ENCODE measurements around the gene WNT3A.
A peak's percentile ranks its signal among the peaks of the same experiment; 100 is the strongest.

WNT3A gene

DNA sequence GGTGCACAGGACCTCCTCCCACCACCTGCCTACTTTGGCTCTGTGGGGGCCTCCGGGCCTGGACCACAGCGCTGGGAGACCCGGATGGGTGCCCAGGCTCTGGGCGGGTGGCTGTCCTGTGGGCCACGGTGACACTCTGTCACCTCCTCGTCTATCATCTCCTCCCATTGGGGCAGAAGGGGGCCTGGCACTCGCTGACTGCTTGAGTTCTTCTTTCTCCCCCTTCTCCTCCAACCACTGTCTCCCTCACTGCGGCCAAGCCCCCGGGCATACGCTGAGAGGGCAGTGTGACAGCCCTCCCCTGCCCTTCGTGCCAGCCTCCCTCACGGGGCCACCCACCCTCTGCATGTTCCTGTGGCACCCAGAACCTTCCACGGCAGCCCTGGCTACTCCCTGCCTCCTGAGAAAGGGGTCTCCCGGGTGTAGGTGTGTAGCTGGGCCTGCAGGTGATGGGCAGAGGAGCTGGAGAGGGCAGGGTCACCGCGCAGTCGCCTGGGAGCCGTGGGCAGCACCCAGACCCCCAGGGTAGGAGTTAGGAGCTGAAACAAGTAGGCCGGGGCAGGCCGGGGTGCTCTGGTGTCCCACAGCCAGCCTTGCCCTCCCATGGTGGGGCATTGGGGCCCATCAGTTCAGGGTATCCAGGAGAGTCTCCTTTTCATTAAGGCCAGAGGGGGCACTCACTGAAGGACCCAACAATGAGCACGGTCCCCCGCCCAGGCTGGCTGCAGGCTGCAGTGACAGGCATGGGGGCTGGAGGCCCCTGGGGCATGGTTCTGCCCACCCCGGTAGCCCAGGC lies 66.5 kb downstream of the WNT3A start:
- DNase-seq = no peak

- DNase-seq = no peak
These were observed 67.2 kb downstream of the WNT3A start for GRCh38 chr1:228073857-228074545.

DNA sequence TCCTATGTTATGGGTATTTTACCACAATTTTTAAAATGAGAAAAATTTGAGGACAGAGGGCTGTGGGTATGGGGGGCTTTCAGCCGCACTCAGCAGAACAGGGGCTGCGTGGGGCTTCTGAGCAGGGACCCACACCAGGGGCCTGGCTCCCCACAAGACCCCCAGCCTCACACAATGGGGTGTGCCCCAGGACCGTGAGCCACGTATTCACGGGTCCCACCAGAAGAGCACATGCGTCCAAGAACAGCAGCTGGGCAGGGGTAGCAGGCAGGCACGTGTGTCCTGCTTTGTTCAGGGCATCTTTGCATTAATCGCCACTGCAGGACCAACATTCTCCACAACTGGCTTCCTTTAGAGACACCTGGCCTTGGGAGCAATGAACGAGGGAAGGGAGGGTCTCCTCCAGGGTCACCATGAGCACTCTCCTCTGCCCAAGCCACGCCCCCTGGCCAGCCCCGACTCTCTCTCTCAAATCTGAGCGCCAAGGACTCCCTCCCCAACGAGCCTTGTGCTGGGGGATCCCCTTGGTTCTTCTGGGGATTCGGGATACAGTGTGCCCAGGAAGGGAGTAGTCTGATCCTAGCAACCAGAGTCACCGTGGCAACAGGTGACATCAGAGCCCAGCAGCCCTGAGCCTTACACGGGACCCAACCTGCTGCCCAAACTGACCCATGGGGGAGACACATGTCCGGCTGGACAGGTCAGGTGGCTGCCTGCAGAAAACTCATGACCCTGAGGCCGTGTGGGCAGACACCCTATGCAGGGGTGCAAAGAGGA lies 68.3 kb downstream of the WNT3A start:
- DNase-seq = no peak

- no peak for DNase-seq
These were observed 69.0 kb downstream of the WNT3A start for GRCh38 chr1:228075801-228076271.

DNA sequence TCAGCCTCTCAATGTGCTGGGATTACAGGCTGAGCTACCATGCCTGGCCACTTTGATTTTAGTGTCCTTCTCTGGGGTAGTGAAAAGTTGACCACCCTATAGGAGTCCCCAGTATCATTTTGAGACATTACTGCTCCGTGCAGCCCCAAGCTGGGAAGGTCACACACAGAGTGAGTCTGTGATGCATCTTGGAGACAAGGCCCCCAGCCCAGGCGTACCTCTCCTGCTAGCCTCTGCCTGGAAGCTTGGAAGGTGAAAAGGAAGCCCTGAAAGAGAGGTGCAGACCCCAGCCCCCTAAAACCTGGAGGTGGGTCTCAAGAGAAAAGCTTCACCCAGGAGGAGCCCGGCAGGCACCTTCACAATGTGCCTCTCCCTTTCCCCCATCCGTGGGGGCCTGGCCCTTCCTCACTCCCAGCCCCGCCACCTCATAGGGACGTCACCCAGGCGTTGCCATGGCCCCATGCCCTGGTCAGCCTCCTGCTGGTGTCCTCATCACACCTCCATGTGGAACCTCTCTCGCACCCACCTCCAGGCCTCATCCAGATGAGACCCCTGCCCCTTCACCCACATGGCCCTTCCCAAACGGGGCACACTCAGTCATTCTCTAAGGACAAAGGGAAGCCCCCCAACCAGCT lies 70.1 kb downstream of the WNT3A start:
- no peak for DNase-seq

DNA sequence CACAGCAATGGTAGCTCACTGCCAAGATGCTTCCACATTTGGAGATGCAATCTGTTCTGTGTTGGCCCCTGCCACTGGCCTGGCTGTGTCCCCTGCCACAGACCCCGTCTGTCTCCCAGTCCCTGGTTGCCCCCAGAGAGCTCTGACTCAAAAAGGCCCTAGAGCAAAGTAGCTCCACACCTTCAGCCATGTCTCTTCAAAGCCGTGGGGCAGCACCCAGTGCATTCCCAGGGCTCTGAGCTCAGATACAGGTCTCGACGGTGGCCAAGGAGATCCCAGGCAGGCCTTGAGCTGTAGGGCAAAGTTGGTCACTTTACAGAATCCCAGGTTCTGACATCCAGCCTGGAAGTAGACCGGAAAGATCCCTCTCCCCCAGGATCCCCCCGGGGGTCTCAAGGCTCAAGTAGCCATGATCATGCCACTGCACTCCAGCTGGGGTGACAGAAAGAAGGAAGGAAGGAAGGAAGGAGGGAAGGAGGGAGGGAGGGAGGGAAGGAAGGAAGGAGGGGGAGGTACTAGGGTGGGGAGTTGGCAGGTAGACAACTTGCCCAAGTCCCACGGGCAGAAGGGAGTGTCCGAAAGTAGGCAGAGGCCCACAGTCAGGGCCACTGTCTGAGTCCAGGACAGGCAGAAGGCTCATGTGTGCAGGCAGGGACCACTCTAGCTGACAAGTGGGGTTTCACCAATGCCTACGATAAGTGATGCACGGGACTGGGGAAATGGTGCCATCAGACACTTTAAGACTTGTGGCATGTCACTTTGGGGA lies 71.0 kb downstream of the WNT3A start:
- DNase-seq = no peak

DNA sequence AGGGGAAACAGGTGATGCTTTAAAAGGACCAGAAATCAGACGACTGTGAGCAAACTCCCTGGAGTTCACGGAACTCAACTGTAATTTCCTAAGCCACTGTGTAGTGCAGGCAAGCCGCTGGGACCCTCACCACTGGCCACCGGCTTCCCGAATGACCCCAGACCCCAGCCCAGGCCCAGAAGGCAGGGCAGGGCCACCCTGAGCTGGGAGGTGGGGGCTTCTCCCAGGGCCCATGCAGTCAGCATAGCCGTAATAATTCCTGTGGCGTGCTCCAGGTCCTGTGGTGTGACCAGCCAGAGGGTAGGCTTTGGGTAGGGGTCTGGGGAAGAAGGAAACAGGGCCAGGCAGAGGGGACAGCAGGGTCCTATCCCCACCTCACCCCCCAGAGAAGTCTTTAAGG lies 72.2 kb downstream of the WNT3A start:
- DNase-seq = no peak

GRCh38 chr1:228079601-228080263 lies 72.9 kb downstream of the WNT3A start:
- no peak for DNase-seq

DNA sequence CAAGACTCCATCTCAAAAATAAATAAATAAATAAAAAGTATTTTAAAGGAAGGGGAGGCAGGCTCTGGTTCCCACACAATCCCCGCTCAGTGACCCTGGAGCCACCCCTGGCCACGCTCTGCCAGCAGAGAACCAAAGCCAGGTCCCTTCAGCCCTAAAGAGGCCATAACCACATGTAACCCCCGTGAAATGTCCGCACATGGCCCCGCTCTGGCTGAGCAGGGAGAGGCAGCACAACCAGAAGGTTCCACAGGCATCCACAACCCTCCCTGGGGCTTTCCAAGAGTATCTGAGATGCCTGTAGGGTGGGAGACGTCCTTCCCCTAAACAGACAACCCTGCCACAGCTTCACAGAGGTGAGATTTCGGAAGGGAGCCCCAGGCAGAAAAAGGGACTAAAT lies 74.3 kb downstream of the WNT3A start:
- no peak for DNase-seq

- DNase-seq = no peak
These were observed 74.9 kb downstream of the WNT3A start for GRCh38 chr1:228081578-228082213.

- DNase-seq = peak; percentile 80 to 86
These were observed 75.6 kb downstream of the WNT3A start, which contains the start of gene ARF1 for GRCh38 chr1:228082214-228082917. ARF1 (plus strand) TSS chr1:228082708; CDS start chr1:228097115, 14,407 bp downstream.

- no peak for DNase-seq
These were observed 76.4 kb downstream of the WNT3A start for GRCh38 chr1:228082918-228083870.

- DNase-seq = no peak
These were observed 77.1 kb downstream of the WNT3A start for GRCh38 chr1:228083871-228084278.

- no peak for DNase-seq
These were observed 77.5 kb downstream of the WNT3A start for GRCh38 chr1:228084325-228084724.

DNA sequence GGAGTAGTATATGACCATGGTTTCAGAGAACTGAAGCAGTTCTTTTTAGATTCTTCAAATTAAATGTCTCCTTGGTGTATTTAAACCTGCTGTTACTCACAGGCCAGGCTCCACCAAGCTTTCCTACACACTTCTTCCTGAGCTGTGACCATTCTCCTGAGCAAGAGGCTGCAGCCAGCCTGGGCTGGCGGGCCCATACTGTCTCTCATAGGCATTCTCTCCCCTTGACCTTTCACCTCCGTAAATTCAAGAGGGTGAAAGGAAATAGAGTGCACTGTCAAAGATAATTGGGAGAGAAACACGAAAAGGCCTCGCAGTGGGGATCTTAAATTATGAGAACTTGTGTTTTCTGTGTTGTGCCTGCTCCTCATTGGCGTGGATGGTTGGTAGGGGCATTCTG lies 78.0 kb downstream of the WNT3A start:
- no peak for DNase-seq

- DNase-seq = no peak
These were observed 78.6 kb downstream of the WNT3A start for GRCh38 chr1:228085287-228085951.

DNA sequence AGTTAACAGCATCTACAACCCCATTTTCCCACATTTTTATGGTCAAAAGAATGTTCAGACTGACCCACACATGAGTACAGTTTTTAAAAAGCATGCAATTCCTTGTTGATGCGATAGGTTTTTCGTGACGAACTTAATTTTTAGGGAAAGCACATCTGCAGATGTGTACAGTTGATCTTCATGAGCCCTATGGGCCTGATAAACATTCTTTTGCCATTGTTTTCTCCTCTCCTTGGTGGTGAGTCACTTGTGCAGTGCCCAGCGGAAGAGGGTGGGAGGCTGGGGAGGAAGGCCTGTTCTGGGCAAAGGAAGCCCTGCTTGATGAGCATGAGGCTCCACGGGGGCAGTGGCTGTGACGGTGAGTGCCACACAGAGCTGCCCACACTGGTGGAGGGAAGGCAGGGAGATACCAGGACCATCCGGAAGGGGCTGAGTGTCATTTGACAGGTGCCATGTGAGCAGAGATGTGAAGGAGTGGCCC lies 81.0 kb downstream of the WNT3A start:
- DNase-seq = peak in 1 of 2 experiments; percentile 19
